PC-9 (cell line): ENCODE measurements around the gene HPD. TPM values are rescaled to one million over a fixed set of nuclear protein-coding genes. Genes with fewer than 3 reads are reported as not detected.
A peak's percentile ranks its signal among the peaks of the same experiment; 100 is the strongest.

Source experiments
- BruUV-seq: library from RNA; stranded (reverse); fragments of 400-500 nt; replicated peaks from 2 replicates; lab custom pipeline; 2021; lab: Mats Ljungman, UMichigan
- CTCF ChIA-PET: fragments of 300-600 bp; sonication (Branson Sonifier 250); formaldehyde crosslinking; loops from one replicate; lab custom pipeline; 2022; ENCODE audit warnings: antibody characterized with exemption; lab: Charles Lee
- POLR2A ChIA-PET: fragments of 300-600 bp; sonication (Branson Sonifier 250); formaldehyde crosslinking; loops from one replicate; lab custom pipeline; 2022; ENCODE audit warnings: antibody characterized with exemption; ENCODE audit not compliant: unreplicated experiment; lab: Charles Lee
- DNase-seq, 2 experiments: peaks; one replicate each; pipeline versions ENCODE4 v3.0.0 to v3.0.0-alpha.2; 2015 to 2022; ENCODE audit warnings: mixed read lengths in 1 of 2
- H2AFZ ChIP-seq: fragments of 200-600 bp; sonication (generic); 2 replicates; pipeline ENCODE4 v1.8.1; 2017; ENCODE audit warnings: antibody characterized with exemption
- H3F3A ChIP-seq: fragments of 200-600 bp; sonication (generic); 2 replicates; pipeline ENCODE4 v1.8.1; 2017; ENCODE audit warnings: antibody characterized with exemption, mild to moderate bottlenecking, low read depth; ENCODE audit not compliant: insufficient read depth
- H3K27ac ChIP-seq: fragments of 200-600 bp; sonication (generic); 2 replicates; pipeline ENCODE4 v1.6.1; 2016; ENCODE audit warnings: mixed run types
- H3K27me3 ChIP-seq: fragments of 200-600 bp; sonication (generic); 2 replicates; pipeline ENCODE4 v1.6.1; 2016; ENCODE audit warnings: low read depth, mixed run types; ENCODE audit not compliant: insufficient read depth
- H3K36me3 ChIP-seq: fragments of 200-600 bp; sonication (generic); 2 replicates; pipeline ENCODE4 v1.6.1; 2016; ENCODE audit warnings: low read depth, mixed run types
- H3K4me1 ChIP-seq: fragments of 200-600 bp; sonication (generic); replicated peaks from 2 replicates; pipeline ENCODE4 v1.6.1; 2016; ENCODE audit warnings: mixed run types; ENCODE audit not compliant: insufficient read depth
- H3K4me2 ChIP-seq: fragments of 200-600 bp; sonication (generic); 2 replicates; pipeline ENCODE4 v1.6.1; 2017; ENCODE audit warnings: mixed run types
- H3K4me3 ChIP-seq: fragments of 200-600 bp; sonication (generic); 2 replicates; pipeline ENCODE4 v1.6.1; 2016; ENCODE audit warnings: mixed run types
- H3K79me2 ChIP-seq: fragments of 200-600 bp; sonication (generic); 2 replicates; pipeline ENCODE4 v1.6.1; 2017; ENCODE audit warnings: low read depth, mixed run types
- H3K9me2 ChIP-seq: fragments of 200-600 bp; sonication (generic); 2 replicates; pipeline ENCODE4 v1.8.1; 2017; ENCODE audit warnings: mild to moderate bottlenecking; ENCODE audit not compliant: insufficient read depth
- H3K9me3 ChIP-seq: fragments of 200-600 bp; sonication (generic); 2 replicates; pipeline ENCODE4 v1.8.1; 2016; ENCODE audit warnings: low read depth; ENCODE audit not compliant: insufficient read depth
- H4K20me1 ChIP-seq: fragments of 200-600 bp; sonication (generic); 2 replicates; pipeline ENCODE4 v1.8.1; 2017; ENCODE audit not compliant: insufficient read depth
- CTCF ChIP-seq: fragments of 200-600 bp; sonication (generic); conservative IDR thresholded peaks from 2 replicates; pipeline ENCODE4 v1.6.1; 2017; ENCODE audit warnings: mixed run types, antibody characterized with exemption, mild to moderate bottlenecking, moderate library complexity
- EZH2 ChIP-seq: fragments of 200-600 bp; sonication (generic); IDR thresholded peaks from 2 replicates; pipeline ENCODE4 v1.8.0; 2017; ENCODE audit warnings: antibody characterized with exemption, low read depth
- intact Hi-C: fragments of 100-400 bp; cut with micrococcal nuclease; formaldehyde crosslinking; loops from one replicate; pipeline ENCODE4 v1.10.0; 2022; ENCODE audit not compliant: unreplicated experiment
- total RNA-seq: library from RNA; stranded (reverse); gene quantifications from 2 replicates; pipeline ENCODE4 v1.2.3, GENCODE V29; 2021

HPD gene
- total RNA-seq, 1 experiment from 2014 or later: 0.92 TPM

GRCh38 chr12:121813951-121814350 is 44.7 kb downstream of the HPD start:
- intact Hi-C loops: no loop called here
- BruUV-seq: no TSS peak
- Histone ChIP-seq H3F3A (peaks cover 13% of the 10 kb centered on the region; the same call in 1 of the 2 replicates), H3K9me3 (no peaks in the 10 kb centered on the region), H3K9me2 (no peaks in the 10 kb centered on the region), H3K4me1 (peaks cover 10% of the 10 kb centered on the region), H3K27ac (no peak overlapping the region), H3K4me2 (no peak overlapping the region), H3K36me3 (0 out of 2 replicates have a peak, but pooled peaks cover 11% of the 10 kb centered on the region), H3K4me3 (no peak overlapping the region), H3K27me3 (no peaks in the 10 kb centered on the region), H3K79me2 (peaks cover 33% of the 10 kb centered on the region), H4K20me1 (peaks cover 40% of the 10 kb centered on the region), H2AFZ (no peak overlapping the region)
- DNase-seq: no peak
- TF ChIP-seq EZH2 (no peak), CTCF (no peak)
- ChIA-PET CTCF (no interaction called here), POLR2A (no interaction called here)

- CTCF ChIA-PET: interaction anchor here (0.6 kb wide), 1 partner anchor 29 kb away, joined by 5 read pairs; no protein-coding TSS in a partner anchor
- TF ChIP-seq EZH2: no peak
- H3K4me2 ChIP-seq: peak overlapping the region; percentile 92
- peaks cover 43% of the 10 kb centered on the region for H4K20me1 ChIP-seq
- BruUV-seq: no TSS peak
- peaks cover 10% of the 10 kb centered on the region for H3K4me1 ChIP-seq
- 0 out of 2 replicates have a peak, but pooled peaks cover 11% of the 10 kb centered on the region for H3K36me3 ChIP-seq
- POLR2A ChIA-PET: no interaction called here
- intact Hi-C loops: loop anchor here (1.0 kb wide), 2 partner anchors 19 to 75 kb away; partner anchors contain the start of gene PSMD9
- H3K9me2 ChIP-seq: no peaks in the 10 kb centered on the region
- no peaks in the 10 kb centered on the region for H3K27me3 ChIP-seq
- H3K9me3 ChIP-seq: no peaks in the 10 kb centered on the region
- DNase-seq: no peak
- H3K27ac ChIP-seq: no peak overlapping the region
- no peak overlapping the region; the same call in 1 of the 2 replicates for H3K4me3 ChIP-seq
- H3K79me2 ChIP-seq: peaks cover 33% of the 10 kb centered on the region
- H2AFZ ChIP-seq: no peak overlapping the region
- H3F3A ChIP-seq: peaks cover 13% of the 10 kb centered on the region; the same call in 1 of the 2 replicates
Measured at GRCh38 chr12:121812921-121813896, 45.5 kb downstream of the HPD start.

GRCh38 chr12:121812320-121812871 is 46.3 kb downstream of the HPD start:
- BruUV-seq: no TSS peak
- Histone ChIP-seq H3K27ac (no peak overlapping the region), H2AFZ (no peak overlapping the region), H3K4me3 (peak overlapping the region; percentile 65), H3K36me3 (0 out of 2 replicates have a peak, but pooled peaks cover 7% of the 10 kb centered on the region), H3K79me2 (peaks cover 39% of the 10 kb centered on the region), H4K20me1 (peaks cover 43% of the 10 kb centered on the region), H3K4me1 (peaks cover 10% of the 10 kb centered on the region), H3K9me3 (no peaks in the 10 kb centered on the region), H3F3A (peaks cover 13% of the 10 kb centered on the region; the same call in 1 of the 2 replicates), H3K9me2 (no peaks in the 10 kb centered on the region), H3K4me2 (peak overlapping the region; percentile 92), H3K27me3 (no peaks in the 10 kb centered on the region)
- intact Hi-C loops: loop anchor here (1.0 kb wide), 2 partner anchors 18 to 76 kb away; partner anchors contain the start of gene PSMD9
- ChIA-PET POLR2A (interaction anchor here (0.6 kb wide), 2 partner anchors 9 to 1752 kb away, joined by 3 read pairs; no protein-coding TSS in a partner anchor), CTCF (interaction anchor here (0.6 to 2.3 kb wide), 5 partner anchors 10 to 100 kb away, joined by 4 to 48 read pairs (median 5); no protein-coding TSS in a partner anchor)
- DNase-seq: peak; percentile 54 to 72
- TF ChIP-seq EZH2 (no peak), CTCF (peak; percentile 58)
